ENCODE data around the gene COX11.

The COX11 gene

GRCh38 chr17:54968262-54968987, at the start of gene COX11, which contains the start of gene STXBP4:
Gene COX11 (minus strand): TSS chr17:54968654. CDS start chr17:54968646, 8 bp downstream.
Gene STXBP4 (plus strand): TSS chr17:54968765. CDS start chr17:54986220, 17,455 bp downstream.
- TF ChIP-seq GATA3 (IDR thresholded peaks at IDR 0.05; ENCODE audit: low read depth, low read length) (no peak), GATA2 (IDR thresholded peaks at IDR 0.05; ENCODE audit: low read depth, low read length) (no peak)

GRCh38 chr17:55005520-55005919, 37.1 kb upstream of the COX11 start:
- TF ChIP-seq GATA2 (IDR thresholded peaks at IDR 0.05; ENCODE audit: low read depth, low read length) = no peak
- TF ChIP-seq GATA3 (IDR thresholded peaks at IDR 0.05; ENCODE audit: low read depth, low read length) = no peak

GRCh38 chr17:55004484-55004883, 36.0 kb upstream of the COX11 start:
- TF ChIP-seq GATA2 (IDR thresholded peaks at IDR 0.05; ENCODE audit: low read depth, low read length) (no peak), GATA3 (IDR thresholded peaks at IDR 0.05; ENCODE audit: low read depth, low read length) (no peak)

- no peak for TF ChIP-seq GATA3 (IDR thresholded peaks at IDR 0.05; ENCODE audit: low read depth, low read length)
- TF ChIP-seq GATA2 (IDR thresholded peaks at IDR 0.05; ENCODE audit: low read depth, low read length) = no peak
These were observed 34.0 kb upstream of the COX11 start for GRCh38 chr17:55002458-55002857.

GRCh38 chr17:54996441-54996840, 28.0 kb upstream of the COX11 start:
- TF ChIP-seq GATA3 (IDR thresholded peaks at IDR 0.05; ENCODE audit: low read depth, low read length) (no peak), GATA2 (IDR thresholded peaks at IDR 0.05; ENCODE audit: low read depth, low read length) (no peak)

GRCh38 chr17:54992797-54993639, 24.6 kb upstream of the COX11 start:
- TF ChIP-seq GATA2 (IDR thresholded peaks at IDR 0.05; ENCODE audit: low read depth, low read length) (no peak), GATA3 (IDR thresholded peaks at IDR 0.05; ENCODE audit: low read depth, low read length) (no peak)

GRCh38 chr17:54991567-54991966, 23.1 kb upstream of the COX11 start:
- TF ChIP-seq GATA2 (IDR thresholded peaks at IDR 0.05; ENCODE audit: low read depth, low read length) = no peak
- TF ChIP-seq GATA3 (IDR thresholded peaks at IDR 0.05; ENCODE audit: low read depth, low read length) = no peak

- TF ChIP-seq GATA2 (IDR thresholded peaks at IDR 0.05; ENCODE audit: low read depth, low read length) (no peak), GATA3 (IDR thresholded peaks at IDR 0.05; ENCODE audit: low read depth, low read length) (no peak)
These were observed 21.7 kb upstream of the COX11 start for GRCh38 chr17:54990118-54990517.

- TF ChIP-seq GATA2 (IDR thresholded peaks at IDR 0.05; ENCODE audit: low read depth, low read length) (no peak), GATA3 (IDR thresholded peaks at IDR 0.05; ENCODE audit: low read depth, low read length) (no peak)
These were observed 17.0 kb upstream of the COX11 start for GRCh38 chr17:54985476-54985875.

- TF ChIP-seq GATA2 (IDR thresholded peaks at IDR 0.05; ENCODE audit: low read depth, low read length) = no peak
- no peak for TF ChIP-seq GATA3 (IDR thresholded peaks at IDR 0.05; ENCODE audit: low read depth, low read length)
These were observed 14.8 kb upstream of the COX11 start for GRCh38 chr17:54983260-54983659.

- TF ChIP-seq GATA3 (IDR thresholded peaks at IDR 0.05; ENCODE audit: low read depth, low read length) (no peak), GATA2 (IDR thresholded peaks at IDR 0.05; ENCODE audit: low read depth, low read length) (no peak)
These were observed 13.9 kb upstream of the COX11 start for GRCh38 chr17:54982399-54982798.

- TF ChIP-seq GATA2 (IDR thresholded peaks at IDR 0.05; ENCODE audit: low read depth, low read length) = no peak
- TF ChIP-seq GATA3 (IDR thresholded peaks at IDR 0.05; ENCODE audit: low read depth, low read length) = no peak
These were observed 11.9 kb upstream of the COX11 start for GRCh38 chr17:54980375-54980774.

- TF ChIP-seq GATA3 (IDR thresholded peaks at IDR 0.05; ENCODE audit: low read depth, low read length) (no peak), GATA2 (IDR thresholded peaks at IDR 0.05; ENCODE audit: low read depth, low read length) (no peak)
These were observed 11.2 kb upstream of the COX11 start for GRCh38 chr17:54979657-54980056.

- TF ChIP-seq GATA2 (IDR thresholded peaks at IDR 0.05; ENCODE audit: low read depth, low read length) (no peak), GATA3 (IDR thresholded peaks at IDR 0.05; ENCODE audit: low read depth, low read length) (no peak)
These were observed 9.3 kb upstream of the COX11 start for GRCh38 chr17:54977744-54978143.

- TF ChIP-seq GATA3 (IDR thresholded peaks at IDR 0.05; ENCODE audit: low read depth, low read length) (no peak), GATA2 (IDR thresholded peaks at IDR 0.05; ENCODE audit: low read depth, low read length) (no peak)
These were observed 7.9 kb upstream of the COX11 start for GRCh38 chr17:54976316-54976715.

All from SH-SY5Y (cell line).